Common myeloid progenitor, CD34-positive (primary cell): Measurements from ENCODE around the gene HBE1. TPM values are rescaled to one million over a fixed set of nuclear protein-coding genes. Genes with fewer than 3 reads are reported as not detected.
"Not testable (repeated sequence)": the region's sequence is repeated elsewhere in the genome, so short reads cannot be mapped to it uniquely, and the experiment has no call there.

ENCODE experiments used
- CTCF ChIA-PET: fragments of 350-600 bp; sonication (Branson Sonifier 250); formaldehyde crosslinking; loops from one replicate; lab custom pipeline; 2021; ENCODE audit warnings: antibody characterized with exemption; lab: Charles Lee
- POLR2A ChIA-PET: fragments of 350-600 bp; sonication (Branson Sonifier 250); formaldehyde crosslinking; loops from one replicate; lab custom pipeline; 2021; ENCODE audit warnings: antibody characterized with exemption; lab: Charles Lee
- DNase-seq, 3 donors: peaks; one replicate each; pipeline versions ENCODE4 v3.0.0 to v3.0.0-alpha.2; 2013
- H3K27ac ChIP-seq, 2 experiments: 1 replicate in 1 of 2; 2 replicates in 1 of 2; pipeline ENCODE4 v1.7.0; 2013; ENCODE audit warnings: inconsistent platforms in 2 of 2, low read length in 2 of 2, mild to moderate bottlenecking in 2 of 2, low read depth in 1 of 2, moderate library complexity in 1 of 2; ENCODE audit not compliant: severe bottlenecking in 2 of 2, insufficient read depth in 1 of 2, poor library complexity in 1 of 2
- H3K27me3 ChIP-seq, 5 experiments: replicated peaks in 2 of 5; 1 replicate in 3 of 5; 2 replicates in 2 of 5; pipeline versions ENCODE4 v1.6.1 to v1.7.0; 2013; ENCODE audit warnings: low read length in 4 of 5, mild to moderate bottlenecking in 2 of 5, moderate library complexity in 2 of 5, inconsistent platforms in 1 of 5; ENCODE audit not compliant: insufficient read depth in 5 of 5, control insufficient read depth in 4 of 5
- H3K36me3 ChIP-seq, 4 experiments: 1 replicate in 2 of 4; 2 replicates in 2 of 4; pipeline versions ENCODE4 v1.6.1 to v1.7.0; 2013; ENCODE audit warnings: low read length in 3 of 4, control low read depth in 1 of 4, mild to moderate bottlenecking in 1 of 4; ENCODE audit not compliant: control insufficient read depth in 4 of 4, insufficient read depth in 4 of 4
- H3K4me1 ChIP-seq, 4 experiments: 1 replicate in 3 of 4; 2 replicates in 1 of 4; pipeline versions ENCODE4 v1.6.1 to v1.7.1; 2013; ENCODE audit warnings: low read length in 3 of 4, mild to moderate bottlenecking in 3 of 4, control low read depth in 1 of 4, inconsistent platforms in 1 of 4, moderate library complexity in 1 of 4; ENCODE audit not compliant: control insufficient read depth in 4 of 4, insufficient read depth in 4 of 4; ENCODE audit errors: control extremely low read depth in 1 of 4
- H3K4me3 ChIP-seq, 7 experiments: 1 replicate in 4 of 7; 2 replicates in 3 of 7; pipeline versions ENCODE4 v1.5.1 to v1.7.0; 2013; ENCODE audit warnings: mild to moderate bottlenecking in 7 of 7, low read length in 6 of 7, moderate library complexity in 6 of 7, inconsistent platforms in 2 of 7, low read depth in 2 of 7, control low read depth in 1 of 7; ENCODE audit not compliant: insufficient read depth in 4 of 7, control insufficient read depth in 1 of 7; ENCODE audit errors: extremely low read depth in 1 of 7
- H3K9me3 ChIP-seq, 5 experiments: 1 replicate in 4 of 5; 2 replicates in 1 of 5; pipeline versions ENCODE4 v1.6.1 to v1.7.1; 2013; ENCODE audit warnings: low read length in 4 of 5, mild to moderate bottlenecking in 2 of 5, inconsistent platforms in 1 of 5, low read depth in 1 of 5, moderate library complexity in 1 of 5; ENCODE audit not compliant: control insufficient read depth in 4 of 5, insufficient read depth in 2 of 5; ENCODE audit errors: control extremely low read depth in 1 of 5
- WGBS: methylation state at CpG from one replicate; pipeline ENCODE4 v1.1.5; 2013; ENCODE audit not compliant: insufficient coverage; 5-methylcytosine and 5-hydroxymethylcytosine counted together
- polyA plus RNA-seq: library from polyadenylated mRNA; unstranded; fragments of 120-200 nt; gene quantifications from one replicate; pipeline ENCODE4 v1.2.1, GENCODE V29; 2013

The HBE1 gene
- 0.25 TPM for polyA plus RNA-seq

- H3K27ac ChIP-seq = no peak within 1 kb of the TSS
- no peak within 1 kb of the TSS for H3K4me3 ChIP-seq
- no peaks in the 10 kb centered on the region for H3K9me3 ChIP-seq
- no peaks in the 10 kb centered on the region for H3K36me3 ChIP-seq
- CTCF ChIA-PET = no interaction called here
- peaks cover 0 to 8% (median 7%) of the 10 kb centered on the region in 4 experiments for H3K4me1 ChIP-seq
- POLR2A ChIA-PET = no interaction called here
- no peak for DNase-seq
- no peaks in the 10 kb centered on the region for H3K27me3 ChIP-seq
- 94% methylated on average over 3 of the region's 4 CpGs for WGBS
Measured at GRCh38 chr11:5269715-5270147, at the start of gene HBE1. Gene HBE1, minus strand, starts transcription at chr11:5269945. Its CDS starts 55 bp downstream, at chr11:5269890.

- Histone ChIP-seq H3K27ac (no peak overlapping the region), H3K9me3 (no peaks in the 10 kb centered on the region), H3K4me3 (no peak overlapping the region), H3K27me3 (no peaks in the 10 kb centered on the region), H3K4me1 (no peaks in the 10 kb centered on the region), H3K36me3 (no peaks in the 10 kb centered on the region)
- ChIA-PET POLR2A (no interaction called here), CTCF (no interaction called here)
- no peak for DNase-seq
- 100% methylated on average over 2 of the region's 5 CpGs for WGBS
Measured at GRCh38 chr11:5317292-5317691, 47.5 kb upstream of the HBE1 start.

GRCh38 chr11:5313326-5314023, 43.7 kb upstream of the HBE1 start:
- CTCF ChIA-PET, H3K4me3 ChIP-seq, H3K36me3 ChIP-seq, DNase-seq, H3K27ac ChIP-seq, H3K4me1 ChIP-seq, POLR2A ChIA-PET, H3K9me3 ChIP-seq, H3K27me3 ChIP-seq: not testable (repeated sequence)
- WGBS = no CpG with 5 or more reads among the region's 3 CpGs

GRCh38 chr11:5310423-5310822, 40.7 kb upstream of the HBE1 start:
- H3K4me1 ChIP-seq = no peaks in the 10 kb centered on the region
- WGBS = no CpG with 5 or more reads among the region's 1 CpG
- CTCF ChIA-PET = no interaction called here
- POLR2A ChIA-PET = no interaction called here
- no peaks in the 10 kb centered on the region for H3K27me3 ChIP-seq
- no peak overlapping the region for H3K27ac ChIP-seq
- DNase-seq = no peak
- H3K4me3 ChIP-seq = no peak overlapping the region
- no peaks in the 10 kb centered on the region for H3K9me3 ChIP-seq
- no peaks in the 10 kb centered on the region for H3K36me3 ChIP-seq

GRCh38 chr11:5307256-5308019, 37.7 kb upstream of the HBE1 start:
- WGBS = no CpG with 5 or more reads among the region's 2 CpGs
- Histone ChIP-seq H3K4me1 (no peaks in the 10 kb centered on the region), H3K27ac (no peak overlapping the region), H3K27me3 (no peaks in the 10 kb centered on the region), H3K36me3 (no peaks in the 10 kb centered on the region), H3K9me3 (no peaks in the 10 kb centered on the region), H3K4me3 (no peak overlapping the region)
- ChIA-PET CTCF (no interaction called here), POLR2A (no interaction called here)
- DNase-seq = no peak

GRCh38 chr11:5304046-5304445, 34.3 kb upstream of the HBE1 start:
- ChIA-PET CTCF (interaction anchor here (0.9 kb wide), 1 partner anchor 48 kb away, joined by 3 read pairs; the partner anchor contains the start of gene OR51B6), POLR2A (interaction anchor here (0.6 kb wide), 1 partner anchor 28 kb away, joined by 3 read pairs; no protein-coding TSS in a partner anchor)
- H3K4me1 ChIP-seq = no peaks in the 10 kb centered on the region
- no peak overlapping the region for H3K27ac ChIP-seq
- H3K4me3 ChIP-seq = no peak overlapping the region
- H3K9me3 ChIP-seq = no peaks in the 10 kb centered on the region
- H3K27me3 ChIP-seq = no peaks in the 10 kb centered on the region
- no peaks in the 10 kb centered on the region for H3K36me3 ChIP-seq
- no CpG with 5 or more reads among the region's 1 CpG for WGBS
- DNase-seq = no peak

- H3K4me1 ChIP-seq = no peaks in the 10 kb centered on the region
- H3K36me3 ChIP-seq = no peaks in the 10 kb centered on the region
- DNase-seq = peak in 2 of 3 donors; percentile 21 to 55
- no peak overlapping the region for H3K4me3 ChIP-seq
- no peaks in the 10 kb centered on the region for H3K27me3 ChIP-seq
- no peak overlapping the region for H3K27ac ChIP-seq
- ChIA-PET CTCF (interaction anchor here (0.9 kb wide), 1 partner anchor 48 kb away, joined by 3 read pairs; the partner anchor contains the start of gene OR51B6), POLR2A (interaction anchor here (0.6 kb wide), 1 partner anchor 27 kb away, joined by 3 read pairs; no protein-coding TSS in a partner anchor)
- 80% methylated on average over 1 of the region's 5 CpGs for whole genome bisulfite sequencing
- H3K9me3 ChIP-seq = no peaks in the 10 kb centered on the region
Measured at GRCh38 chr11:5303626-5304025, 33.9 kb upstream of the HBE1 start.
